Adrenal gland (tissue), 12 donors: ENCODE results near the gene ABCC11. TPM values are rescaled to one million over a fixed set of nuclear protein-coding genes. Genes with fewer than 3 reads are reported as not detected.
"Not testable (repeated sequence)": the region's sequence is repeated elsewhere in the genome, so short reads cannot be mapped to it uniquely, and the experiment has no call there.

Experiments used
- DNase-seq, 7 donors: peaks; one replicate each; pipeline ENCODE4 v3.0.0-alpha.2; 2019 to 2020
- H3K27ac ChIP-seq, 5 donors: fragments of 200-600 bp; sonication (generic) in 4 of 5; 1 replicate in 3 of 5; 2 replicates in 2 of 5; pipeline versions ENCODE4 v1.5.1 to v1.8.0; 2016 to 2020; ENCODE audit warnings: mild to moderate bottlenecking in 1 of 5
- H3K27me3 ChIP-seq: fragments of 200-600 bp; 2 replicates; pipeline ENCODE4 v1.8.0; 2021
- H3K36me3 ChIP-seq, 2 donors: fragments of 200-600 bp; replicated peaks in 1 of 2; 1 replicate in 1 of 2; 2 replicates in 1 of 2; pipeline versions ENCODE4 v1.5.1 to v1.8.0; 2018 to 2022
- H3K4me1 ChIP-seq, 2 donors: fragments of 200-600 bp; replicated peaks in 1 of 2; 1 replicate in 1 of 2; 2 replicates in 1 of 2; pipeline versions ENCODE4 v1.5.1 to v1.8.0; 2018 to 2021
- H3K4me3 ChIP-seq, 4 donors: fragments of 200-600 bp; sonication (generic) in 3 of 4; one replicate each; pipeline ENCODE4 v1.5.1; 2016 to 2018
- H3K9me3 ChIP-seq, 3 donors: fragments of 200-600 bp; sonication (generic) in 1 of 3; replicated peaks in 1 of 3; 1 replicate in 2 of 3; 2 replicates in 1 of 3; pipeline versions ENCODE4 v1.5.1 to v1.8.0; 2016 to 2021
- CTCF ChIP-seq, 6 experiments: fragments of 450-650 bp in 4 of 6; fragments of 200-600 bp in 2 of 6; sonication (generic) in 1 of 6; IDR thresholded peaks; 1 replicate in 5 of 6; 2 replicates in 1 of 6; pipeline versions ENCODE4 v1.5.1 to v1.8.0; 2016 to 2021; ENCODE audit warnings: antibody characterized with exemption in 6 of 6, mild to moderate bottlenecking in 2 of 6, moderate library complexity in 1 of 6
- POLR2A ChIP-seq, 2 donors: fragments of 450-650 bp; IDR thresholded peaks; one replicate each; pipeline ENCODE4 v1.6.1; 2017; ENCODE audit warnings: antibody characterized with exemption in 2 of 2, mild to moderate bottlenecking in 2 of 2, moderate library complexity in 1 of 2
- WGBS, 4 donors: extraction: QIAGEN DNeasy Blood & Tissue Kit in 2 of 4; methylation state at CpG; one replicate each; pipeline versions ENCODE4 v1.1.5 to v1.1.7; 2013 to 2017; 5-methylcytosine and 5-hydroxymethylcytosine counted together
- intact Hi-C, 2 donors: fragments of 100-400 bp; cut with DNase I; formaldehyde crosslinking; loops; one replicate each; pipeline versions ENCODE4 v1.14.1 to v1.15.0; 2022 to 2023
- polyA plus RNA-seq, 3 donors: library from polyadenylated mRNA; stranded (reverse); fragments of 200-250 nt in 2 of 3; fragments of 350-450 nt in 1 of 3; fragmentation: Illumina TruSeq in 1 of 3; extraction: RNeasy Lipid Tissue Mini Kit (QIAGEN cat#74804) in 1 of 3; gene quantifications; one replicate each; pipeline ENCODE4 v1.2.3, GENCODE V29; 2013 to 2014
- total RNA-seq, 9 donors: library from RNA; depleted of rRNA in 4 of 9; stranded (reverse); fragments of >200 nt in 4 of 9; fragments of 120-200 nt in 1 of 9; fragmentation: NEBNext Ultra II Directional in 1 of 9; extraction: Animal tissue kit (Norgen Biotek cat#: 25700) in 1 of 9; gene quantifications; one replicate each; pipeline versions ENCODE4 v1.1.0 to v1.2.4, GENCODE V29; 2013 to 2023
- donor health status: healthy with polysubstance abuse.
- donor health status: Bipolar disorder and iron deficiency.
- donor health status: DM: yes; HTN: yes; CAD: no.
- donor health status: DM: no; HTN: no; CAD: no.
- donor health status: DM: no; HTN: no; CAD: no.
- donor health status: DM: yes; HTN: yes; CAD: no.

Gene ABCC11
- total and polyA plus RNA-seq, 12 donors: 0.17 to 0.74 (median 0.27) TPM; not detected in 3

- intact Hi-C loops: loop anchor here (5.0 to 10.0 kb wide), 3 partner anchors 1133 to 1315 kb away; no protein-coding TSS in a partner anchor
- Histone ChIP-seq H3K9me3 (no peaks in the 10 kb centered on the region), H3K27me3 (no peaks in the 10 kb centered on the region)
Measured at GRCh38 chr16:48169896-48170295, 77.4 kb downstream of the ABCC11 start.

GRCh38 chr16:48168075-48168474, 79.3 kb downstream of the ABCC11 start:
- TF ChIP-seq POLR2A (IDR thresholded peaks at IDR 0.05) (no peak), CTCF (IDR thresholded peaks at IDR 0.05) (no peak)
- Histone ChIP-seq H3K4me3 (no peak overlapping the region), H3K36me3 (no peaks in the 10 kb centered on the region), H3K27me3 (no peaks in the 10 kb centered on the region), H3K9me3 (no peaks in the 10 kb centered on the region), H3K4me1 (no peaks in the 10 kb centered on the region), H3K27ac (no peak overlapping the region)
- WGBS, 4 donors: 65 to 85% (median 81%) methylated on average over 1 of the region's 1 CpG
- DNase-seq: no peak
- intact Hi-C loops: loop anchor here (5.0 to 10.0 kb wide), 3 partner anchors 1131 to 1313 kb away; no protein-coding TSS in a partner anchor

More at GRCh38 chr16:48169896-48170295, 77.4 kb downstream of the ABCC11 start:
- Histone ChIP-seq H3K36me3 (no peaks in the 10 kb centered on the region), H3K27ac (no peak overlapping the region), H3K4me3 (no peak overlapping the region), H3K4me1 (no peaks in the 10 kb centered on the region)
- TF ChIP-seq CTCF (IDR thresholded peaks at IDR 0.05): no peak
- TF ChIP-seq POLR2A (IDR thresholded peaks at IDR 0.05): no peak
- 71 to 82% (median 81%) methylated on average over 8 of the region's 8 CpGs for whole genome bisulfite sequencing, 4 donors
- DNase-seq: no peak

- H3K4me3 ChIP-seq, H3K27me3 ChIP-seq, H3K4me1 ChIP-seq, H3K9me3 ChIP-seq, H3K27ac ChIP-seq, DNase-seq, H3K36me3 ChIP-seq: not testable (repeated sequence)
- 91 to 97% (median 94%) methylated on average over 5 of the region's 5 CpGs for WGBS, 4 donors
- intact Hi-C loops: loop anchor here (5.0 to 10.0 kb wide), 3 partner anchors 1129 to 1312 kb away; no protein-coding TSS in a partner anchor
Measured at GRCh38 chr16:48166617-48167016, 80.7 kb downstream of the ABCC11 start.

- 71 to 81% (median 75%) methylated on average over 4 of the region's 4 CpGs for WGBS, 4 donors
- intact Hi-C loops: loop anchor here (5.0 to 10.0 kb wide), 3 partner anchors 1129 to 1311 kb away; no protein-coding TSS in a partner anchor
Measured at GRCh38 chr16:48165961-48166578, 81.3 kb downstream of the ABCC11 start.

More at GRCh38 chr16:48165961-48166578, 81.3 kb downstream of the ABCC11 start:
- Histone ChIP-seq H3K4me1 (no peaks in the 10 kb centered on the region), H3K4me3 (no peak overlapping the region), H3K27me3 (no peaks in the 10 kb centered on the region), H3K27ac (no peak overlapping the region), H3K36me3 (no peaks in the 10 kb centered on the region), H3K9me3 (no peaks in the 10 kb centered on the region)
- TF ChIP-seq POLR2A (IDR thresholded peaks at IDR 0.05): no peak
- no peak for TF ChIP-seq CTCF (IDR thresholded peaks at IDR 0.05)
- no peak for DNase-seq
